Cardiac septum (tissue), 1 donor: ENCODE data around the gene DNMT1. TPM values are rescaled to one million over a fixed set of nuclear protein-coding genes. Genes with fewer than 3 reads are reported as not detected.
"Not testable (repeated sequence)": the region's sequence is repeated elsewhere in the genome, so short reads cannot be mapped to it uniquely, and the experiment has no call there.

Experiments used
- DNase-seq: peaks from one replicate; pipeline ENCODE4 v3.0.0-alpha.2; 2020; ENCODE audit warnings: low spot score
- intact Hi-C: fragments of 100-400 bp; cut with DNase I; formaldehyde crosslinking; loops from one replicate; pipeline ENCODE4 v1.14.0; 2022
- total RNA-seq: library from RNA; stranded (reverse); fragmentation: NEBNext Ultra II Directional; extraction: Animal tissue kit (Norgen Biotek cat#: 25700); gene quantifications from one replicate; pipeline ENCODE4 v1.2.1, GENCODE V29; 2021
- donor health status: DM: no; HTN: no; CAD: no.

Gene DNMT1
- total RNA-seq, 1 donor from 2014 or later, result 27.3 TPM

GRCh38 chr19:10223488-10224213 is 28.9 kb upstream of the DNMT1 start:
- intact Hi-C loops, result no loop called here
- DNase-seq, result no peak

DNA sequence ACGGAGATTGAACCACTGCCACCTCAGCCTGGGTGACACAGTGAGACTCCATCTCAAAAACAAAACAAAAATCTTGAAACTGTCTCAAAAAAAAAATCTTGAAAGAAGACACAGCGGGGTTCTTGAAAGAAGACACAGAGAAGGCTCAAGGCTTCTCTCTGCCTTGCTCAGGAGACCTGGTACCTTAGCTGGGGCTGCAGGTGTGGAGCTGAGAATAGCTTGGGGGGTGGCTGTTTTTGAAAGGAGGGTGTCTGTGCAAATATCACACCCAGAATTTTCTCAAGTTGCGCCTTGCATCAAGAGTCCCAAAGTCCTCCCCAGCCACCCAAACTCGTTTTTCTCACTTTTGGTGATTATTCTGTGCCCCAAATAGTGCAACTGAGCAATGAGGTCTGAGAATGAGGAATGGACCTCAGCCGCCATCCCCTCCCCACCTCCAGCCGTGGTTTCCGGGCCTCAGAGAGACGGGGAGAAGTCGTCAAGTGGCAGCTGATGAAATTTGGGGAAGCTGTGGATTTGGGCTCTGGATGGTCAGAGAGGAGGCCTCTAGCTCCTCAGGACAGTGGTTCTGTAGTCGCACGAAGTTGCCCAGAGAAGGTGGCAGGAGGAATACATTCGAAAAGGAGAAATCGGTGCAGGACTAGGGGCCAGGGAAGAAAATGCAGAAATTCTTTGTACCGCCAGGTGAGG is 27.6 kb upstream of the DNMT1 start:
- intact Hi-C loops, result no loop called here
- DNase-seq, result no peak

DNA sequence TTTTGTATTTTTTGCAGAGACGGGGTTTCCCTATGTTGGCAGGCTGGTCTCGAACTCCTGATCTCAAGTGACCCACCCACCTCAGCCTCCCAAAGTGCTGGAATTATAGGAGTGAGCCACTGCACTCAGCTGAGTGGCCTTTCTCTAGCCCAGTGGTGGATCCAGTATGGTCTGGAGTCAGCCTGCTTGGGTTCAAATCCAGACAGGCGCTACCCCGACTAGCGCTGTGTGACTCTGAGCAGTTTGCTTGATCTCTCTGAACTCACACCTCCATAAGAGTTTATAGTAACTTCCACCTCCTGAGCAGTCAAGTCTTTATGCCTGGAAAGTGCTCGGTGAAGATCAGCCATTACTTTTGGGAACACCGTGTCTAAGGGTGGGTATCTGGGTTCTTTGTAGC is 25.9 kb upstream of the DNMT1 start:
- intact Hi-C loops, result no loop called here
- no peak for DNase-seq

GRCh38 chr19:10219678-10220077 is 24.9 kb upstream of the DNMT1 start:
- no peak for DNase-seq

DNA sequence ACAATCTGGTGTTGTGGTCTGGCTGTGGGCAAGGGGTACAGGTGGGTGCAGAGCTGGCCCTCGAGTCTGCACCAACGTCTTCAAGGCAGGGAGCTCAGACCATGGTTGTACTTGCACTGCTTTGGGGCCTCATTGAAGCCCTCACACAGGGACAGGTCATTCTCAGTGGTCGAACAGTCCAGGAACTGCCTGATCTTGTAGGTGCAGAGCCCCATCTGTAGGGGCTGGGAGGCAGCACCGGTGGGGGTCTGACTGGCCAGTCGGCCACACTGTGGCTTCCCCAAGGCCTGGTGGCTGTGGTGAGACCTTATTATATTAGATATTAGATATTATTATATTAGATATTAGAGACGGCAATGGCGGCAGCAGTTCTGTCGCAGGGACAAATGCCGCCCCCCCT is 22.3 kb upstream of the DNMT1 start:
- intact Hi-C loops, result no loop called here
- DNase-seq, result no peak

More at GRCh38 chr19:10219678-10220077, 24.9 kb upstream of the DNMT1 start:
- intact Hi-C loops, result no loop called here

- DNase-seq, result no peak
- intact Hi-C loops, result no loop called here
These were observed 20.0 kb upstream of the DNMT1 start for GRCh38 chr19:10214784-10215183.

DNA sequence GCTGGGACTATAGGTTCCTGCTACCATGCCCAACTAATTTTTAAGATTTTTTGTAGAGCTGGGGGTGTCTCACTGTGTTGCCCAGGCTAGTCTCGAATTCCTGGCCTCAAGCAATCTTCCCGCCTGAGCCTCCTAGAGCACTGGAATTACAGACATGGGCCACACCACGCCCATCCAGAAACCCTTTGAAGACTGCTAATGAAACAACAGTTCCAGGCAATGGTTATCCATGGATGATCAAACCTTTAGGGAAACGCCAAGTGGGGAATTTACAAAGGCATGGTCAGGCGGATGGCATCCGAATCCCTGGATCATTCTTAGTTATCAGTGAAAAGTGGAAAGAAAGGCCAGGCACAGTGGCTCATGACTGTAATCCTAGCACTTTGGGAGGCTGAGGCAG is 16.9 kb upstream of the DNMT1 start:
- DNase-seq, result no peak
- intact Hi-C loops, result no loop called here

DNA sequence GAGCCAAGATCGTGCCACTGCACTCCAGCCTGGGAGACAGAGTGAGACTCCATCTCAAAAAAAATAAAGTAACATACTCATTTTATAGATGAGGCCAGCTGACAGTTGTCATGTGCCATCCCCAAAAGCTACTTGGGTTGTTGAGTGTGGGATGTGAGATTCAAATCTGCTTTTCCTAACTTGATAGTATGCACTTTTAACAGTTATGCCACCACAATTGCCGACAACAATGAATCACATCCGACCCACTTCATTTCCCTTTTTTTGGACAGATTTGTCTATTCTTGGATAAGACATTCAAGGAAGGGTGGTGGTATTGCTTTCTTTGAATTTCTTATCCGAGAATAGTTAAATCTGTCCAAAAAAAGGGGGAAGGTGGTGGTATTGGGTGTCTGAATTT is 16.3 kb upstream of the DNMT1 start:
- DNase-seq, result no peak
- intact Hi-C loops, result no loop called here

DNA sequence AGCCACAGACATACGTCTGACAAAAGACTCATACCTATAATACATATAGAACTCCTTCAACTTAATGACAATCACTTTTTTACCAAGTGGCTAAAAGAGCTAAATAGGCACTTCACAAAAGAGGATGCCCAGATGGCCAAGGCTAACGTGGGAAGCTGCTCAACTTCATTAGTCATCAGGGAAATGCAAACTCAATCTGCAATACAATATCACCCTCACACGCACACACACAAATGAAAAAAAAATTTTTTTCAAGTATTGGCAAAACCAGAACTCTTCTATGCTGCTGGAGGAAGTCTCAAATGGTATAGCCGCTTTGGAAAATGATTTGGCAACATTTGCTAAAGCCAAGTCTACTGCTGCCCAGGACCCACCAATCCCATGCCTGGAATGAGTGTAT is 14.6 kb upstream of the DNMT1 start:
- intact Hi-C loops, result no loop called here
- DNase-seq, result no peak

DNA sequence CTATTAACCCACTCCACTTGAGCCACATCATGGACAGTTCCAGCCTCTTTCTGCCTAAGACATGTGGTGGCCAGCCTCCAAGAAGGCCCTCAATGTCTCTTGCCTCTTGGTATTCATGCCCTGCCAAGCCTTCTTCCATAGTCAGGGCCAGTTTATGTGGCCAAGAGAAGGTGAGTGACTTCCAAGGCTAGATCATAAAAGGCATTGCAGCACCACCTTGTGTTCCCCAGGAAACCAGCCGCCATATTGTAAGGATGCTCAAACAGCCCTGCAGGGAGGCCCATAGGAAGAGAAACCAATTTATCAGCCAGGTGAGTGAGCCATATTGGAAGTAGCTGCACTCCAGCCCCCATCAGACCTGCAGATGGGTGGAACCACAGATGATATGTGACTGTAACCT is 12.3 kb upstream of the DNMT1 start:
- intact Hi-C loops, result no loop called here

GRCh38 chr19:10206226-10206885 is 11.6 kb upstream of the DNMT1 start:
- DNase-seq, result no peak
- intact Hi-C loops, result no loop called here

More for the DNA sequence above, 12.3 kb upstream of the DNMT1 start:
- DNase-seq, result no peak

DNA sequence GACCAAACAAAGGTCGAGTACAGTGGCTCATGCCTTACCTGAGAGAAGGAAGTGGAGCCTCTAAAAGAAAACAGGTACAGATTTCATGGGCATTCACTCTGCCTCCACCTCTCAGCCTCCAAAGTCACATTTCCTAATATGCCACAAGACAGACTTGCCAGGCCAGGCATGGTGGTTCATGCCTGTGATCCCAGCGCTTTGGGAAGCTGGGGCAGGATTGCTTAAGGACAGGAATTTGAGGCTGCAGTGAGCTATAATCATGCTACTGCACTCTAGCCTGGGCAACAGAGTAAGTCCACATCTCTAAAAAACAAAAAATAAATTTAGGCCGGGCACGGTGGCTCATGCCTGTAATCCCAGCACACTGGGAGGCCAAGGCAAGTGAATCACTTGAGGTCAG is 10.9 kb upstream of the DNMT1 start:
- DNase-seq, result no peak
- intact Hi-C loops, result no loop called here

DNA sequence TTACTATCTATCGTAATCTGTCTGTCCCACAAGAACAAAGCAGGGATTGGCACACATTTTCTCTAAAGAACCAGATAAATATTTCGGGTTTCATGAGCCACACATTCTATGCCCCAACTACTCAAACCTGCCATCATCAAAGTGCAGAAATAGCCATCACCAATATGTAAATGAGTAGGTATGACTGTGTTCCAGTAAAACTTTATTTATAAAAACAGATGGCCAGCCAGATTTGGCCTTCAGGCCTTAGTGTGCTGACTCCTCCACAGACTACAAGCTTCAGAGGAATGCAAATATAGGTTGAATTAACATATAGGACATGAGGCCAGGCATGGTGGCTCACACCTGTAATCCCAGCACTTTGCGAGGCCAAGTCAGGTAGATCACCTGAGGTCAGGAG is 8.9 kb upstream of the DNMT1 start:
- intact Hi-C loops, result no loop called here
- no peak for DNase-seq

DNA sequence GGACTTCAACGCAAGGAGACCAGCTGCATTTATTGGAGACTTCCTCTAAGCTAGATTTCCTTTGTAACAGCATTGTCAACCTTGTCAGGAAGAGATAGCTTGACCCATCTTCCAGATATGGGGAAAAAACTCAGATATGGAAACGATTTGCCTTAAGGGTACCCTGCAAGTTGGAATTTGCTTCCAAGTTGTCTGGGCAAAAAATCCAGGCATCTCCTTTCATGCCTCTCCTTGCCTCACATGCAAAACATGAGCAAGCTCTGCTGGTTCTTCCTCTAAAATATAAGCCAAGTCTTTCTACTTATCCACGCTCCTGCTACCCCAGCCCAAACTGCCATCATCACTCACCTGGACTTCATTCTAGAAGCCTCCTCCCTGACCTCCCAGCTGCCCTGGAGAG is 6.4 kb upstream of the DNMT1 start:
- no peak for DNase-seq

DNA sequence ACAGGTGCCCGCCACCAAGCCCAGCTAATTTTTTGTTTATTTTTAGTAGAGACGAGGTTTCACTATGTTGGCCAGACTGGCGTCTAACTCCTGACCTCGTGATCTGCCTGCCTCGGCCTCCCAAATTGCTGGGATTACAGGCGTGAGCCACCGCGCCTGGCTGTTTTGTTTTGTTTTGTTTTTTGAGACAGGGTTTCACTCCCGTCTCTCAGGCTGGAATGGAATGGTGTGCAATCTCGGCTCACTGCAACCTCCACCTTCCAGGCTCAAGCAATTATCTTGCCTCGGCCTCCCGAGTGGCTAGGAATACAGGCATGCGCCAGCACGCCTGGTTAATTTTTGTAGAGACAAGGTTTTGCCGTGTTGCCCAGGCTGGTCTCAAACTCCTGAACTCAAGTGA is 5.3 kb upstream of the DNMT1 start:
- DNase-seq, intact Hi-C loops: not testable (repeated sequence)

More for the DNA sequence above, 6.4 kb upstream of the DNMT1 start:
- intact Hi-C loops, result no loop called here

DNA sequence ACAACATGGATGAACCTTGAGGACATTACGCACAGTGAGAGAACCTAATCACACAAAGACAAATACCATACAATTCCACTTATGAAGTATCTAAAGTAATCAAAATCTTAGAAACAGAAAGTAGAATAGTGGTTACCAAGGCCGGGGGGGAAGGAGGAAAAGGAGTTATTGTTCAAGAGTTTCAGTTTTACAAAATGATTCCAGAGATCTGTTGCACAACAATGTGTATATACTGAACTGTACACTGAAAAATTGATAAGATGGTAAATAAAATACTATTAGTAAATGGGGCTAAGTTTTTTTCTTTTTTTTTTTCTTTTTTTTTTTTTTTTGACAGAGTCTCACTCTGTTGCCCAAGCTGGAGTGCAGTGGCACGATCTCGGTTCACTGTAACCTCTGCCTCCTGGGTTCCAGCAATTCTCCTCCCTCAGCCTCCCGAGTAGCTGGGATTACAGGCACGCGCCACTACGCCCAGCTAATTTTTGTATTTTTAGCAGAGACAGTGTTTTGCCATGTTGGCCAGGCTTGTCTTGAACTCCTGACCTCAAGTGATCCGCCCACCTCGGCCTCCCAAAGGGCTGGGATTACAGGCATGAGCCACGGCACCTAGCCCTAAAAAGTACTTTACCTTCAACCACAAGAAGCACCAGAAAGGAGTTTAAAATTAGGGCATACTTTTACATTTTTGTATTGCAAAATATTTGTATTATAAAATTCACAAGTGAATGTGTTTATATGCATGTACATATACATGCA is 4.3 kb upstream of the DNMT1 start:
- DNase-seq, intact Hi-C loops: not testable (repeated sequence)

DNA sequence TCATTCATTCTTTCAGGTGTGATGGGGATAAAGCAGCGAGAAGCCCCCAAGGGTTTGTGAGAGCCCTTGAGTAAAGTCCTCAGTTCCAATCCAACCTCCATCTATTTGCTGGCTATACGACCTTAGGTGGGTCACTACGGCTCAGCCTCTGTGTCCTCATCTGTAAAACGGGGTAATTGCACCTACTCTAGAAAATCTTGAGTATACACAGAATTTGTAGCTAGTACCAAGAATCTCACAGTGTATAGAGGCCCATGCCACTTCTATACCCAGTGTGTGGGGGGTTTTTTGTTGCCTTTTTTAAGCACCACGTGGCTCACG is 406 bp upstream of the DNMT1 start:
- no peak for DNase-seq
- intact Hi-C loops, result loop anchor here (2.0 kb wide), 2 partner anchors 58 to 74 kb away; partner anchors contain the start of gene MRPL4

DNA sequence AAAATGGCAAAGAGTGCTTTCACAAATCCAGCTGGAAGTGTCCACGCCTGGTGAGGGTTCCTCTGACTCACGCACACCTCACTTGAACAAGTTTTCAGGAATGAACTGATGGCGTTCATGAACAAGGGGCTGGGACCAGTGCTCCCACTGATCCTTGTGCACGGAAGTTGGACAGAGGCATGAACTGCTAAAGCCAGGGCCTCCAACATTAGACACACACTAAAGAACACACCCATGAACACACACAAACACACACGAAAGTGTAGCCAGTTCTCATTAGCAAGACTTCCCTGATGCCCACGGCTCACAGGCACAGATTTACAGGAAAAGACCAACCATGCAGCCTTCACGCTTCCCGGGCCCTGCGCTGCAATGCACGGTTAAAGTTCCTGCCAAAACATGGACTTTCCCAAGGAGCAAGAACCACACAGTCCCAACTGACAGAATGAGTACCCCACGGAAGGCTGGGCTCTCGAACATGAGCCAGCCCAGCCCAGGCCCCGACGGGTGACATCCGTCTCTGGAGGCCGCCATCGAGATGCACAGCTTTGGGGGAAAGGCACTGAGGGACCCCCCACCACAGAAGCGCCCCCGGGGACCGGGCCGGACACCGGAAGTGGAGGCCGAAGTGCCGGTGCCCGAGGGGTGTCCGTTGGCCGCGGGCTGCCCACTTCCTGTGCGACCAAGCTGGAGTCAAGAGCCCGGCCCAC is 808 bp downstream of the DNMT1 start:
- intact Hi-C loops, result loop anchor here (2.0 to 5.0 kb wide), 3 partner anchors 33 to 73 kb away; partner anchors contain the start of gene MRPL4
- DNase-seq, result no peak

GRCh38 chr19:10192922-10193321 is 1.8 kb downstream of the DNMT1 start:
- intact Hi-C loops, result loop anchor here (5.0 kb wide), 1 partner anchor 34 kb away; no protein-coding TSS in a partner anchor
- no peak for DNase-seq
